Retinal pigment epithelial cell (primary cell): Measurements from ENCODE around the gene NUP50.
"Not testable (repeated sequence)": the region's sequence is repeated elsewhere in the genome, so short reads cannot be mapped to it uniquely, and the experiment has no call there.

Source experiments
- DNase-seq: peaks from one replicate; pipeline ENCODE4 v3.0.0-alpha.2; 2010; ENCODE audit warnings: low read depth
- H3K4me3 ChIP-seq: 2 replicates; pipeline ENCODE4 v1.5.1; 2011; ENCODE audit warnings: mild to moderate bottlenecking, low read length, control low read depth, moderate library complexity
- CTCF ChIP-seq: conservative IDR thresholded peaks from 2 replicates; pipeline ENCODE4 v1.5.1; 2011; ENCODE audit warnings: low read depth, low read length, control low read depth, inconsistent platforms

The NUP50 gene

DNA sequence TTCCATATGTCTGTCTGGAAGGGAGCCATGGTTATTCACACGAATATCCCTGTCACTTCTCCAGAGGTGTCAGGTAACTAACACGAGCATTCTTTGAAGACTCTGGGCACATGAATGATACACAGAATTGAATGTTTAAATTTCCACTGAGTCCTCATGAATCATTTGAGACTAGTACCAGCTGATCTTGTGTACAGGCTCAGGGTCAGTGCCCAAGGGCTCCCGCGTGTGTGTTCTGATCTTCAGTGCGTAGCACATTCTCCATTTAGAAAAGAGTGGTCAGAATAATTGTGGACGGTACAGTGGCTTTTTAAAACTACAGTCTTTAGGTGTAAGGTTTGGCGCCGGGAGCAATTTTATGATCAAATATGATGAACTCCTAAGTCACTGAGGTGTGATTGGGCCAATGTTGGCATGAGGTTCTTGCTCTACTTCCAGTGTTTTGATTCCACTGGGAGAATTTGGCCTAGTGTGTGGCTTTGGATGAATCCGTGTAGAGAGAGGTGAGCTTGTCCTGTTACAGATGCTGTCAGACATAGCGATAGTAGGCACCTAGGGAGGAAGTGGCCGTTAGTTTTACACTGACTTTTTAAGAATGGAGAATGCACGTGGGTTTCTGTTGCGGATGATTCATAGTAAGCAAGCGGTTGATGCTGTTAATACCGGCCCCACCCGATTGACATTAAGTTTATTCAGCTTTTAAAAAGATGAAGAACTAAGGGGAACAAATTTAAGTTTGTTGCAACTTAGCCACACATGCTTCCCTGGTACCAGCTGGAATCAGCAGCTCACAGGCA, 22.2 kb downstream of the NUP50 start:
- TF ChIP-seq CTCF = no peak

DNA sequence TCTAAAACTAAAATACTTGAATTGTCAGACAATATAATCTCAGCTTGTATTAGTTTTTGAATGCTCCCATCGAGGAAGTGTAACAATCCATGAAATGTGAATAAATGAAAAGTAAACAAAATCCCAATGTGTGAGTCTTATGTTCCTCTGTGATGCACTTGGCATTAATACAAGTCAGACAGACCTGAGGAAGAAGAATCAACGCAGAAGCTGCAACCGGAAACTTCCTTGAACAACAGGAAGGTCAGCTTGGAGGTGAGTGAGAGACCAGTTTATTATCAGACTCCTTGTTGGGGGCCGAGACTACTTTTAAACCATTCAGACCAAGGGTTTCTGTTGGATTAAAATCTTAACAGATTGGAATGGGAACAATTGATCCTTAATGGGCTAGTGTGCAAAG, 24.2 kb downstream of the NUP50 start:
- TF ChIP-seq CTCF = no peak
- no peak for DNase-seq
- H3K4me3 ChIP-seq = no peak overlapping the region

More for the DNA sequence above, 22.2 kb downstream of the NUP50 start:
- H3K4me3 ChIP-seq = no peak overlapping the region
- no peak for DNase-seq

- no peak overlapping the region for H3K4me3 ChIP-seq
- no peak for DNase-seq
- no peak for TF ChIP-seq CTCF
Observed at GRCh38 chr22:45188779-45189178, 25.1 kb downstream of the NUP50 start.

- DNase-seq = no peak
- no peak overlapping the region for H3K4me3 ChIP-seq
- no peak for TF ChIP-seq CTCF
Observed at GRCh38 chr22:45190202-45190872, 26.6 kb downstream of the NUP50 start.

- DNase-seq, H3K4me3 ChIP-seq: not testable (repeated sequence)
Observed at GRCh38 chr22:45191746-45192145, 28.0 kb downstream of the NUP50 start.

- TF ChIP-seq CTCF = peak; percentile 17
- DNase-seq = no peak
- no peak overlapping the region for H3K4me3 ChIP-seq
Observed at GRCh38 chr22:45192701-45193187, 29.0 kb downstream of the NUP50 start.

DNA sequence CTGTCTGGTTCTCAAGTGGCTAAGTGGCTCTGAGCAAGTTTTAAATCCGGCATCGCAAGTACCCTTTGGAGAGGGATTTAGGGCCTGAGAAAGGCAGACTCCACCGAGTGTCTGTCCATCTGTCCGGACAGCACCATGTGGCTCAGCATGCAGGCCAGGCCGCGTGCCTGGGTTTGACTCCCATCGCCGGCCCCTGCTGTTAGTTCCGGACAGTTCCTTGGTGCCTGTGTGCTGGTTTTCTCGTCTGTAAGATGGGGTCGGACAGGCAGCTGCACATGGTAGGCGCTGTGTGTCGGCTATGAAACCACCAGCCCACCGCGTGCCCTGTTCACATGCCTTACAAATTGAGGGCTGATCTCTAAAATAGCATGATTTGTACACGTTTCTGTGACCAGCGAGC, 31.0 kb downstream of the NUP50 start:
- no peak overlapping the region for H3K4me3 ChIP-seq
- DNase-seq = no peak
- no peak for TF ChIP-seq CTCF
